ENCODE results near the gene EP400. TPM values are rescaled to one million over a fixed set of nuclear protein-coding genes. Genes with fewer than 3 reads are reported as not detected.
A peak's percentile ranks its signal among the peaks of the same experiment; 100 is the strongest.

The EP400 gene
- total RNA-seq, 1 experiment from 2014 or later = 61.7 TPM

GRCh38 chr12:131975228-131975627 lies 25.5 kb downstream of the EP400 start:
- Histone ChIP-seq H2AK5ac (ENCODE audit: insufficient read length, low read length) (no peak overlapping the region), H4K8ac (replicated peaks; ENCODE audit: insufficient read length, low read depth, low read length) (no peak overlapping the region), H3K23me2 (ENCODE audit: insufficient read length, low read depth, low read length, poor library complexity, severe bottlenecking) (no peaks in the 10 kb centered on the region), H3K9me3 (ENCODE audit: control insufficient read depth, low read depth, low read length) (no peaks in the 10 kb centered on the region), H3K4me1 (ENCODE audit: insufficient read depth, low read length) (no peaks in the 10 kb centered on the region), H3K18ac (ENCODE audit: insufficient read length, low read depth, low read length) (no peak overlapping the region), H4K5ac (ENCODE audit: insufficient read length, low read depth, low read length) (no peak overlapping the region), H3K4me2 (ENCODE audit: insufficient read depth, insufficient read length, low read length) (no peak overlapping the region), H3K14ac (ENCODE audit: insufficient read depth, low read length) (no peak overlapping the region), H3T11ph (ENCODE audit: low read length) (no peak overlapping the region), H4K20me1 (ENCODE audit: control insufficient read depth, insufficient read depth, insufficient read length) (no peaks in the 10 kb centered on the region), H2BK5ac (ENCODE audit: insufficient read length, low read length) (no peak overlapping the region), H2BK12ac (ENCODE audit: insufficient read length, low read depth, low read length) (no peak overlapping the region), H2AFZ (ENCODE audit: low read length) (no peak overlapping the region), H3K56ac (ENCODE audit: insufficient read length, low read depth, low read length) (no peak overlapping the region), H3K23ac (ENCODE audit: insufficient read length, low read depth, low read length) (no peak overlapping the region), H2BK15ac (ENCODE audit: low read depth, low read length) (no peak overlapping the region), H2BK120ac (ENCODE audit: low read depth, low read length, poor library complexity, severe bottlenecking) (no peak overlapping the region), H3K27me3 (ENCODE audit: insufficient read depth, low read length) (no peaks in the 10 kb centered on the region), H3K4ac (ENCODE audit: low read depth, low read length) (no peak overlapping the region), H4K91ac (ENCODE audit: insufficient read length, low read depth, low read length) (no peak overlapping the region), H3K27ac (ENCODE audit: insufficient read length, low read depth, low read length) (no peak overlapping the region), H2BK20ac (ENCODE audit: low read depth, low read length, poor library complexity, severe bottlenecking) (no peak overlapping the region), H3K9ac (ENCODE audit: extremely low read depth, insufficient read length, low read length) (no peak overlapping the region), H3K79me2 (ENCODE audit: insufficient read depth, low read length) (peaks cover 3% of the 10 kb centered on the region; the same call in 1 of the 2 replicates), H3K79me1 (ENCODE audit: insufficient read depth, low read depth, low read length, poor library complexity, severe bottlenecking) (peaks cover 15% of the 10 kb centered on the region)
- no peak for DNase-seq
- Mint-ChIP-seq H3K4me3 (no peak overlapping the region), H3K4me1 (peaks cover 4% of the 10 kb centered on the region in 2 experiments), H3K27me3 (ENCODE audit: low read depth) (no peaks in the 10 kb centered on the region), H3K27ac (peak overlapping the region in 2 of 3 experiments; percentile 65 to 81; a peak in 3 of 7 replicates), H3K9me3 (no peaks in the 10 kb centered on the region), H3K36me3 (ENCODE audit: insufficient read depth in 1 of 3, low read depth in 3 of 3) (peaks cover 3 to 16% (median 16%) of the 10 kb centered on the region in 3 experiments)
- TF ChIP-seq, protein P1, sequence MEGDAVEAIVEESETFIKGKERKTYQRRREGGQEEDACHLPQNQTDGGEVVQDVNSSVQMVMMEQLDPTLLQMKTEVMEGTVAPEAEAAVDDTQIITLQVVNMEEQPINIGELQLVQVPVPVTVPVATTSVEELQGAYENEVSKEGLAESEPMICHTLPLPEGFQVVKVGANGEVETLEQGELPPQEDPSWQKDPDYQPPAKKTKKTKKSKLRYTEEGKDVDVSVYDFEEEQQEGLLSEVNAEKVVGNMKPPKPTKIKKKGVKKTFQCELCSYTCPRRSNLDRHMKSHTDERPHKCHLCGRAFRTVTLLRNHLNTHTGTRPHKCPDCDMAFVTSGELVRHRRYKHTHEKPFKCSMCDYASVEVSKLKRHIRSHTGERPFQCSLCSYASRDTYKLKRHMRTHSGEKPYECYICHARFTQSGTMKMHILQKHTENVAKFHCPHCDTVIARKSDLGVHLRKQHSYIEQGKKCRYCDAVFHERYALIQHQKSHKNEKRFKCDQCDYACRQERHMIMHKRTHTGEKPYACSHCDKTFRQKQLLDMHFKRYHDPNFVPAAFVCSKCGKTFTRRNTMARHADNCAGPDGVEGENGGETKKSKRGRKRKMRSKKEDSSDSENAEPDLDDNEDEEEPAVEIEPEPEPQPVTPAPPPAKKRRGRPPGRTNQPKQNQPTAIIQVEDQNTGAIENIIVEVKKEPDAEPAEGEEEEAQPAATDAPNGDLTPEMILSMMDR (conservative IDR thresholded peaks at IDR 0.05) = no peak
- WGBS (ENCODE audit: extremely low coverage, insufficient read length, low lambda C conversion rate) = no CpG with 5 or more reads among the region's 8 CpGs
